H1 (cell line): Measurements from ENCODE around the gene ARPIN. TPM values are rescaled to one million over a fixed set of nuclear protein-coding genes. Genes with fewer than 3 reads are reported as not detected.

Source experiments
- CTCF ChIA-PET: fragments of 300-600 bp; sonication (Branson Sonifier 250); formaldehyde crosslinking; loops from one replicate; lab custom pipeline; 2021; ENCODE audit not compliant: partially characterized antibody; lab: Charles Lee
- POLR2A ChIA-PET: fragments of 300-600 bp; sonication (Branson Sonifier 250); formaldehyde crosslinking; loops from one replicate; lab custom pipeline; 2021; ENCODE audit warnings: inconsistent platforms; ENCODE audit not compliant: partially characterized antibody; lab: Charles Lee
- DNase-seq, 2 experiments: peaks; one replicate each; pipeline versions ENCODE4 v3.0.0 to v3.0.0-alpha.2; 2010 to 2022; ENCODE audit warnings: low spot score in 2 of 2, low read depth in 1 of 2, mixed read lengths in 1 of 2
- FAIRE-seq: peaks from 2 replicates; lab custom pipeline; 2011; peaks lifted over from hg19 to GRCh38; lab: Jason Lieb, UNC
- H2AFZ ChIP-seq: 2 replicates; pipeline ENCODE4 v1.8.1; 2012; ENCODE audit warnings: low read length, inconsistent platforms
- H2AK5ac ChIP-seq: 2 replicates; pipeline ENCODE4 v1.6.1; 2013; ENCODE audit warnings: low read depth, low read length
- H2BK120ac ChIP-seq: replicated peaks from 2 replicates; pipeline ENCODE3; 2013; ENCODE audit warnings: low read depth, low read length, inconsistent platforms
- H2BK12ac ChIP-seq: 2 replicates; pipeline ENCODE4 v1.6.1; 2013; ENCODE audit warnings: low read depth, low read length
- H2BK15ac ChIP-seq: 2 replicates; pipeline ENCODE4 v1.6.1; 2013; ENCODE audit warnings: low read length
- H2BK20ac ChIP-seq: 2 replicates; pipeline ENCODE4 v1.6.1; 2013; ENCODE audit warnings: low read length
- H2BK5ac ChIP-seq: 2 replicates; pipeline ENCODE4 v1.6.1; 2013; ENCODE audit warnings: low read depth, low read length
- H3K14ac ChIP-seq: 2 replicates; pipeline ENCODE4 v1.6.1; 2013; ENCODE audit warnings: inconsistent platforms; ENCODE audit not compliant: insufficient read length
- H3K18ac ChIP-seq: 2 replicates; pipeline ENCODE4 v1.6.1; 2013; ENCODE audit warnings: low read length; ENCODE audit errors: extremely low read depth
- H3K23ac ChIP-seq: 2 replicates; pipeline ENCODE4 v1.6.1; 2013; ENCODE audit warnings: inconsistent platforms; ENCODE audit not compliant: insufficient read length
- H3K23me2 ChIP-seq: 2 replicates; pipeline ENCODE4 v1.6.1; 2013; ENCODE audit warnings: low read depth, low read length
- H3K27ac ChIP-seq: 2 replicates; pipeline ENCODE4 v1.6.1; 2011; ENCODE audit warnings: low read depth, low read length, inconsistent platforms
- H3K27me3 ChIP-seq, 4 experiments: replicated peaks in 1 of 4; 1 replicate in 1 of 4; 2 replicates in 3 of 4; pipeline versions ENCODE4 v1.6.1 to v1.8.1; 2011 to 2013; ENCODE audit warnings: low read length in 3 of 4, mild to moderate bottlenecking in 3 of 4, inconsistent platforms in 2 of 4, mixed read lengths in 2 of 4, moderate library complexity in 1 of 4; ENCODE audit not compliant: control insufficient read depth in 3 of 4, insufficient read depth in 3 of 4; ENCODE audit errors: extremely low read depth in 1 of 4
- H3K36me3 ChIP-seq, 4 experiments: 2 replicates each; pipeline versions ENCODE4 v1.6.1 to v1.8.1; 2011 to 2013; ENCODE audit warnings: mild to moderate bottlenecking in 4 of 4, low read length in 3 of 4, moderate library complexity in 2 of 4, control low read depth in 1 of 4, inconsistent platforms in 1 of 4; ENCODE audit not compliant: insufficient read depth in 4 of 4, control insufficient read depth in 2 of 4
- H3K4ac ChIP-seq: replicated peaks from 2 replicates; pipeline ENCODE3; 2013; ENCODE audit warnings: low read length, low read depth, mixed read lengths, inconsistent platforms; ENCODE audit not compliant: insufficient read length
- H3K4me1 ChIP-seq, 4 experiments: replicated peaks in 1 of 4; 1 replicate in 1 of 4; 2 replicates in 3 of 4; pipeline versions ENCODE4 v1.6.1 to v1.8.1; 2011 to 2013; ENCODE audit warnings: low read length in 3 of 4, inconsistent platforms in 2 of 4, mixed read lengths in 1 of 4; ENCODE audit not compliant: insufficient read depth in 4 of 4, control insufficient read depth in 3 of 4
- H3K4me2 ChIP-seq, 2 experiments: 2 replicates each; pipeline versions ENCODE4 v1.6.1 to v1.8.1; 2011 to 2013; ENCODE audit warnings: low read depth in 2 of 2, low read length in 2 of 2, control low read depth in 1 of 2, inconsistent platforms in 1 of 2, mild to moderate bottlenecking in 1 of 2; ENCODE audit not compliant: insufficient read depth in 1 of 2
- H3K4me3 ChIP-seq, 4 experiments: fragments of 200-600, 300-600 bp in 1 of 4; sonication (generic), shearing (Covaris generic), sonication (Bioruptor Twin) in 1 of 4; 2 replicates each; pipeline versions ENCODE4 v1.5.1 to v1.8.1; 2011 to 2016; ENCODE audit warnings: low read length in 4 of 4, low read depth in 3 of 4, control low read depth in 2 of 4, inconsistent platforms in 2 of 4, mild to moderate bottlenecking in 2 of 4, mixed read lengths in 1 of 4, moderate library complexity in 1 of 4; ENCODE audit not compliant: insufficient read depth in 2 of 4; ENCODE audit errors: extremely low read depth in 1 of 4
- H3K56ac ChIP-seq: replicated peaks from 2 replicates; pipeline ENCODE3; 2013; ENCODE audit warnings: low read depth, mild to moderate bottlenecking, mixed read lengths, low read length, inconsistent platforms; ENCODE audit not compliant: insufficient read length
- H3K79me1 ChIP-seq: 2 replicates; pipeline ENCODE4 v1.6.1; 2013; ENCODE audit warnings: low read depth, low read length, control low read depth
- H3K79me2 ChIP-seq, 2 experiments: 2 replicates each; pipeline versions ENCODE4 v1.6.1 to v1.8.1; 2012 to 2013; ENCODE audit warnings: low read length in 2 of 2, mild to moderate bottlenecking in 2 of 2, inconsistent platforms in 1 of 2; ENCODE audit not compliant: insufficient read depth in 2 of 2, control insufficient read depth in 1 of 2
- H3K9ac ChIP-seq, 4 experiments: replicated peaks in 1 of 4; 1 replicate in 1 of 4; 2 replicates in 3 of 4; pipeline versions ENCODE4 v1.6.1 to v1.8.1; 2011 to 2013; ENCODE audit warnings: low read depth in 3 of 4, low read length in 3 of 4, control low read depth in 2 of 4, mild to moderate bottlenecking in 2 of 4, moderate library complexity in 2 of 4, inconsistent platforms in 1 of 4; ENCODE audit errors: extremely low read depth in 1 of 4
- H3K9me3 ChIP-seq, 2 experiments: 2 replicates each; pipeline versions ENCODE4 v1.6.1 to v1.8.1; 2012 to 2013; ENCODE audit warnings: mild to moderate bottlenecking in 2 of 2, moderate library complexity in 2 of 2, control low read depth in 1 of 2, inconsistent platforms in 1 of 2, low read depth in 1 of 2, low read length in 1 of 2, mixed read lengths in 1 of 2; ENCODE audit not compliant: insufficient read depth in 2 of 2
- H4K20me1 ChIP-seq, 2 experiments: replicated peaks in 1 of 2; 2 replicates each; pipeline versions ENCODE3 to v1.8.1; 2011 to 2013; ENCODE audit warnings: inconsistent platforms in 2 of 2, low read length in 2 of 2, mild to moderate bottlenecking in 1 of 2; ENCODE audit not compliant: insufficient read depth in 2 of 2, control insufficient read depth in 1 of 2
- H4K5ac ChIP-seq: 2 replicates; pipeline ENCODE4 v1.6.1; 2013; ENCODE audit warnings: low read length, low read depth, mixed read lengths, inconsistent platforms; ENCODE audit not compliant: insufficient read length
- H4K8ac ChIP-seq: 2 replicates; pipeline ENCODE4 v1.8.0; 2013; ENCODE audit warnings: mild to moderate bottlenecking, moderate library complexity, low read length, inconsistent platforms; ENCODE audit not compliant: insufficient read depth; ENCODE audit errors: extremely low read depth
- H4K91ac ChIP-seq: replicated peaks from 2 replicates; pipeline ENCODE3; 2013; ENCODE audit warnings: low read length, mixed read lengths, inconsistent platforms; ENCODE audit not compliant: insufficient read length
- BRCA1 ChIP-seq: IDR thresholded peaks from 2 replicates; pipeline ENCODE4 v1.6.1; 2012; ENCODE audit warnings: low read depth, low read length, improper control_type of control experiment
- CTBP2 ChIP-seq: IDR thresholded peaks from 2 replicates; pipeline ENCODE4 v1.7.0; 2011; ENCODE audit warnings: borderline replicate concordance, mild to moderate bottlenecking, moderate library complexity, mixed read lengths, low read length; ENCODE audit not compliant: insufficient read depth, insufficient read length
- EP300 ChIP-seq, 2 experiments: IDR thresholded peaks; 1 replicate in 1 of 2; 2 replicates in 1 of 2; pipeline ENCODE4 v1.6.1; 2011 to 2012; ENCODE audit warnings: low read depth in 2 of 2, low read length in 2 of 2, mild to moderate bottlenecking in 2 of 2, borderline replicate concordance in 1 of 2, inconsistent platforms in 1 of 2, moderate library complexity in 1 of 2
- HDAC2 ChIP-seq, 2 experiments: fragments of 300-600 bp in 1 of 2; sonication (generic) in 1 of 2; IDR thresholded peaks; 2 replicates each; pipeline ENCODE4 v1.6.1; 2011 to 2012; ENCODE audit warnings: low read depth in 2 of 2, low read length in 2 of 2, mild to moderate bottlenecking in 2 of 2, moderate library complexity in 2 of 2, borderline replicate concordance in 1 of 2, inconsistent platforms in 1 of 2
- JUN ChIP-seq: IDR thresholded peaks from 2 replicates; pipeline ENCODE4 v1.6.1; 2011; ENCODE audit warnings: low read depth, mild to moderate bottlenecking, improper control_type of control experiment, low read length
- KDM4A ChIP-seq: IDR thresholded peaks from one replicate; pipeline ENCODE4 v1.7.1; 2012; ENCODE audit warnings: low read depth, mild to moderate bottlenecking, moderate library complexity, low read length, inconsistent platforms; ENCODE audit not compliant: severe bottlenecking
- NANOG ChIP-seq: IDR thresholded peaks from 2 replicates; pipeline ENCODE4 v1.6.1; 2011; ENCODE audit warnings: low read length, low read depth, mild to moderate bottlenecking, inconsistent platforms; ENCODE audit not compliant: insufficient read depth, poor library complexity, severe bottlenecking
- POLR2A ChIP-seq, 2 experiments: IDR thresholded peaks; 1 replicate in 1 of 2; 2 replicates in 1 of 2; pipeline ENCODE4 v1.6.1; 2011; ENCODE audit warnings: low read depth in 2 of 2, low read length in 2 of 2, mild to moderate bottlenecking in 2 of 2; ENCODE audit errors: control extremely low read depth in 1 of 2
- POLR2AphosphoS5 ChIP-seq: IDR thresholded peaks from 2 replicates; pipeline ENCODE4 v1.6.1; 2011; ENCODE audit warnings: low read depth, low read length
- SIX5 ChIP-seq: IDR thresholded peaks from 2 replicates; pipeline ENCODE4 v1.6.1; 2011; ENCODE audit warnings: mild to moderate bottlenecking, low read depth, low read length
- SP2 ChIP-seq: IDR thresholded peaks from 2 replicates; pipeline ENCODE4 v1.6.1; 2012; ENCODE audit warnings: mild to moderate bottlenecking, low read length, inconsistent platforms
- TAF1 ChIP-seq: IDR thresholded peaks from 2 replicates; pipeline ENCODE4 v1.6.1; 2011; ENCODE audit warnings: mild to moderate bottlenecking, low read depth, low read length
- WGBS, 2 experiments: shearing (Covaris generic) in 1 of 2; methylation state at CpG; one replicate each; pipeline versions ENCODE4 v1.1.6 to v1.1.7; 2013 to 2015; ENCODE audit warnings: low lambda C conversion rate in 2 of 2, mixed read lengths in 2 of 2, inconsistent platforms in 1 of 2, low coverage in 1 of 2, missing lambda C conversion rate in 1 of 2; ENCODE audit not compliant: insufficient replicate concordance in 2 of 2, insufficient coverage in 1 of 2, insufficient read length in 1 of 2; ENCODE audit errors: extremely low coverage in 1 of 2, missing lambda C conversion rate in 1 of 2; 5-methylcytosine and 5-hydroxymethylcytosine counted together
- polyA plus RNA-seq, 7 experiments: library from polyadenylated mRNA; depleted of rRNA in 3 of 7; stranded (reverse) in 5 of 7; unstranded in 2 of 7; fragments of >200 nt in 5 of 7; fragments of 200-250 nt in 2 of 7; gene quantifications; 1 replicate in 5 of 7; 2 replicates in 1 of 7; 4 replicates in 1 of 7; pipeline versions ENCODE4 v1.2.1 to v1.2.3, GENCODE V29; 2011 to 2013; ENCODE audit warnings: missing spikeins in 2 of 7, mixed read lengths in 2 of 7
- total RNA-seq: library from RNA; stranded (reverse); fragmentation: NEBNext Ultra II Directional; extraction: Animal tissue kit (Norgen Biotek cat#: 25700); gene quantifications from 2 replicates; pipeline ENCODE4 v1.2.1, GENCODE V29; 2021

The ARPIN gene
- total and polyA plus RNA-seq, 2 of the 8 experiments (the other 6 are each of a cell fraction or from before 2014, with no cell fraction given), result 3.1 to 3.9 TPM

GRCh38 chr15:89958107-89958805 lies 45.5 kb upstream of the ARPIN start:
- POLR2A ChIA-PET, result no interaction called here
- no peak overlapping the region for H3K27ac ChIP-seq
- 92% methylated on average over 18 of the region's 18 CpGs; no CpG with 5 or more reads in 1 of the 2 experiments for WGBS, 2 experiments
- TF ChIP-seq TAF1, result no peak
- no peak for TF ChIP-seq CTBP2
- TF ChIP-seq NANOG, result no peak
- no peak for TF ChIP-seq HDAC2 (IDR thresholded peaks at IDR 0.05; ENCODE audit: borderline replicate concordance in 1 of 2, low read depth in 2 of 2, low read length in 2 of 2)
- TF ChIP-seq BRCA1, result no peak
- TF ChIP-seq POLR2AphosphoS5, result no peak
- no peak for TF ChIP-seq SP2
- no peak for TF ChIP-seq EP300 (IDR thresholded peaks at IDR 0.05; ENCODE audit: borderline replicate concordance in 1 of 2, low read depth in 2 of 2, low read length in 2 of 2)
- no peak for TF ChIP-seq JUN
- TF ChIP-seq KDM4A, result no peak
- TF ChIP-seq POLR2A (IDR thresholded peaks at IDR 0.05; ENCODE audit: control extremely low read depth in 1 of 2, low read depth in 2 of 2, low read length in 2 of 2), result no peak
- no peak for TF ChIP-seq SIX5

More at GRCh38 chr15:89958107-89958805, 45.5 kb upstream of the ARPIN start:
- Histone ChIP-seq H2BK5ac (peak overlapping the region; percentile 62; the same call in 1 of the 2 replicates), H2AFZ (peak overlapping the region; percentile 75; the same call in 1 of the 2 replicates), H3K23ac (no peak overlapping the region), H3K79me2 (no peaks in the 10 kb centered on the region), H3K9ac (no peak overlapping the region), H3K4me2 (no peak overlapping the region), H3K9me3 (peaks cover 0 to 4% of the 10 kb centered on the region in 2 experiments; a peak in 1 of 4 replicates), H4K5ac (no peak overlapping the region), H3K27me3 (no peaks in the 10 kb centered on the region), H4K8ac (no peak overlapping the region), H3K18ac (no peak overlapping the region; the same call in 1 of the 2 replicates), H2BK12ac (no peak overlapping the region), H3K14ac (no peak overlapping the region), H2BK15ac (no peak overlapping the region), H2AK5ac (no peak overlapping the region), H2BK20ac (no peak overlapping the region), H4K20me1 (no peaks in the 10 kb centered on the region), H3K4me3 (no peak overlapping the region), H3K56ac (no peak overlapping the region), H3K36me3 (no peaks in the 10 kb centered on the region), H3K4ac (no peak overlapping the region), H3K4me1 (peaks cover 0 to 3% (median 0%) of the 10 kb centered on the region in 4 experiments; a peak in 1 of 7 replicates), H4K91ac (no peak overlapping the region), H3K79me1 (no peaks in the 10 kb centered on the region), H2BK120ac (no peak overlapping the region), H3K23me2 (no peaks in the 10 kb centered on the region; the same call in 1 of the 2 replicates)
- DNase-seq, result no peak
- FAIRE-seq, result no peak
- CTCF ChIA-PET, result interaction anchor here (0.5 to 2.0 kb wide), 8 partner anchors 9 to 197 kb away, joined by 3 to 7 read pairs (median 4); no protein-coding TSS in a partner anchor
